HEK293 (cell line): ENCODE measurements around the gene SMIM20.
"Not testable (repeated sequence)": the region's sequence is repeated elsewhere in the genome, so short reads cannot be mapped to it uniquely, and the experiment has no call there.

Source experiments
- CTCF ChIA-PET: fragments of 350-600 bp; formaldehyde crosslinking; extraction: SDS; loops from one replicate; lab custom pipeline; 2021; ENCODE audit warnings: antibody characterized with exemption; lab: Yijun Ruan, JAX
- POLR2A ChIA-PET: fragments of 300-600 bp; formaldehyde crosslinking; extraction: SDS; loops from one replicate; lab custom pipeline; 2020; ENCODE audit warnings: antibody characterized with exemption, inconsistent platforms; lab: Yijun Ruan, JAX
- H3K27ac ChIP-seq: fragments of 200-500 bp; sonication (Bioruptor generic); 2 replicates; pipeline ENCODE4 v1.5.1; 2014; ENCODE audit warnings: low read depth, low read length, control low read depth, inconsistent platforms; ENCODE audit errors: extremely low read depth
- H3K36me3 ChIP-seq, 2 experiments: fragments of 200-500 bp in 1 of 2; sonication (Bioruptor generic) in 1 of 2; 1 replicate in 1 of 2; 2 replicates in 1 of 2; pipeline ENCODE4 v1.5.1; 2014 to 2017; ENCODE audit warnings: inconsistent platforms in 2 of 2, low read length in 2 of 2; ENCODE audit not compliant: control insufficient read depth in 2 of 2, insufficient read depth in 1 of 2
- H3K4me1 ChIP-seq: fragments of 200-500 bp; sonication (Bioruptor generic); 2 replicates; pipeline ENCODE4 v1.5.1; 2014; ENCODE audit warnings: mild to moderate bottlenecking, low read length, inconsistent platforms; ENCODE audit not compliant: control insufficient read depth, insufficient read depth
- H3K4me3 ChIP-seq: 2 replicates; pipeline ENCODE4 v1.5.1; 2011; ENCODE audit warnings: low read depth, mild to moderate bottlenecking, control low read depth, low read length, moderate library complexity
- H3K9me3 ChIP-seq: fragments of 200-500 bp; sonication (Bioruptor generic); 2 replicates; pipeline ENCODE4 v1.5.1; 2014; ENCODE audit warnings: low read depth, low read length, inconsistent platforms; ENCODE audit not compliant: control insufficient read depth, insufficient read depth
- ATF2 ChIP-seq: fragments of 450-650 bp; formaldehyde crosslinking; IDR thresholded peaks from 2 replicates; pipeline ENCODE4 v1.5.1; 2016; ENCODE audit warnings: missing biosample characterization, missing genetic modification characterization, low read depth
- EGR2 ChIP-seq: fragments of 450-650 bp; formaldehyde crosslinking; IDR thresholded peaks from 2 replicates; pipeline ENCODE4 v1.5.1; 2016; ENCODE audit warnings: low read depth, missing biosample characterization, missing genetic modification characterization
- ELK4 ChIP-seq: IDR thresholded peaks from 2 replicates; pipeline ENCODE4 v1.6.1; 2011; ENCODE audit warnings: mild to moderate bottlenecking, low read depth, low read length, borderline replicate concordance
- FEZF1 ChIP-seq: fragments of 450-650 bp; formaldehyde crosslinking; IDR thresholded peaks from 2 replicates; pipeline ENCODE4 v1.5.1; 2016; ENCODE audit warnings: missing biosample characterization, missing genetic modification characterization
- HOXA7 ChIP-seq: sonication (generic); formaldehyde crosslinking; IDR thresholded peaks from 2 replicates; pipeline ENCODE4 v1.8.1; 2022; ENCODE audit warnings: missing genetic modification reagents, borderline replicate concordance
- MZF1 ChIP-seq: fragments of 450-650 bp; formaldehyde crosslinking; IDR thresholded peaks from 2 replicates; pipeline ENCODE4 v1.5.1; 2017; ENCODE audit warnings: missing biosample characterization, missing genetic modification characterization, borderline replicate concordance
- PBX3 ChIP-seq: sonication (generic); formaldehyde crosslinking; IDR thresholded peaks from 2 replicates; pipeline ENCODE4 v1.8.1; 2022; ENCODE audit warnings: mild to moderate bottlenecking, moderate library complexity, missing genetic modification reagents
- SP7 ChIP-seq: fragments of 450-650 bp; formaldehyde crosslinking; IDR thresholded peaks from 2 replicates; pipeline ENCODE4 v1.5.1; 2016; ENCODE audit warnings: missing biosample characterization, missing genetic modification characterization
- ZBTB17 ChIP-seq: fragments of 450-650 bp; formaldehyde crosslinking; IDR thresholded peaks from 2 replicates; pipeline ENCODE4 v1.5.1; 2016; ENCODE audit warnings: missing biosample characterization, missing genetic modification characterization
- ZBTB26 ChIP-seq: fragments of 450-650 bp; formaldehyde crosslinking; optimal IDR thresholded peaks from 2 replicates; pipeline ENCODE3; 2016; ENCODE audit warnings: missing biosample characterization, mild to moderate bottlenecking, missing genetic modification characterization
- ZNF148 ChIP-seq: fragments of 450-650 bp; formaldehyde crosslinking; IDR thresholded peaks from 2 replicates; pipeline ENCODE4 v1.5.0; 2017; ENCODE audit warnings: missing biosample characterization, missing genetic modification characterization, borderline replicate concordance
- ZNF16 ChIP-seq: fragments of 450-650 bp; formaldehyde crosslinking; IDR thresholded peaks from 2 replicates; pipeline ENCODE4 v1.5.1; 2016; ENCODE audit warnings: low read depth, missing biosample characterization, missing genetic modification characterization
- ZNF202 ChIP-seq: fragments of 450-650 bp; formaldehyde crosslinking; IDR thresholded peaks from 2 replicates; pipeline ENCODE4 v1.5.1; 2016; ENCODE audit warnings: missing biosample characterization, missing genetic modification characterization, borderline replicate concordance
- ZNF221 ChIP-seq: fragments of 450-650 bp; formaldehyde crosslinking; IDR thresholded peaks from 2 replicates; pipeline ENCODE4 v1.5.1; 2017; ENCODE audit warnings: missing biosample characterization, missing genetic modification characterization, borderline replicate concordance
- ZNF335 ChIP-seq: fragments of 450-650 bp; formaldehyde crosslinking; conservative IDR thresholded peaks from 2 replicates; pipeline ENCODE4 v1.5.1; 2016; ENCODE audit warnings: missing biosample characterization, missing genetic modification characterization
- ZNF366 ChIP-seq: fragments of 450-650 bp; formaldehyde crosslinking; conservative IDR thresholded peaks from 2 replicates; pipeline ENCODE4 v1.5.1; 2016; ENCODE audit warnings: missing biosample characterization, missing genetic modification characterization
- ZNF404 ChIP-seq: fragments of 450-650 bp; formaldehyde crosslinking; IDR thresholded peaks from 2 replicates; pipeline ENCODE4 v1.5.1; 2017; ENCODE audit warnings: missing biosample characterization, missing genetic modification characterization
- ZNF513 ChIP-seq: fragments of 450-650 bp; IDR thresholded peaks from 2 replicates; pipeline ENCODE4 v1.5.1; 2018; ENCODE audit warnings: missing biosample characterization, missing genetic modification characterization
- ZNF585B ChIP-seq: fragments of 450-650 bp; formaldehyde crosslinking; IDR thresholded peaks from 2 replicates; pipeline ENCODE4 v1.5.1; 2016; ENCODE audit warnings: missing biosample characterization, missing genetic modification characterization
- ZNF621 ChIP-seq: fragments of 450-650 bp; formaldehyde crosslinking; IDR thresholded peaks from 2 replicates; pipeline ENCODE4 v1.5.1; 2017; ENCODE audit warnings: missing biosample characterization, missing genetic modification characterization
- ZNF629 ChIP-seq: fragments of 450-650 bp; formaldehyde crosslinking; IDR thresholded peaks from 2 replicates; pipeline ENCODE4 v1.5.1; 2017; ENCODE audit warnings: missing biosample characterization, missing genetic modification characterization
- ZNF645 ChIP-seq: fragments of 450-650 bp; formaldehyde crosslinking; IDR thresholded peaks from 2 replicates; pipeline ENCODE4; 2016; ENCODE audit warnings: missing biosample characterization, missing genetic modification characterization
- ZNF747 ChIP-seq: fragments of 450-650 bp; formaldehyde crosslinking; IDR thresholded peaks from 2 replicates; pipeline ENCODE4 v1.5.1; 2016; ENCODE audit warnings: missing biosample characterization, missing genetic modification characterization
- ZNF830 ChIP-seq: fragments of 450-650 bp; IDR thresholded peaks from 2 replicates; pipeline ENCODE4 v1.5.0; 2018; ENCODE audit warnings: missing biosample characterization, missing genetic modification characterization, low read depth, mild to moderate bottlenecking, moderate library complexity

SMIM20 gene

GRCh38 chr4:25865586-25865985 lies 48.4 kb upstream of the SMIM20 start (continued):
- TF ChIP-seq ZNF404 (tag by site-specific recombination) (no peak), PBX3 (CRISPR knock-in tag) (no peak), ZNF585B (tag by site-specific recombination) (no peak), SP7 (tag by site-specific recombination) (0 out of 2 replicates have a peak, but pooled peaks have one; percentile 40), ZNF629 (no peak), MZF1 (tag by site-specific recombination) (no peak), ZNF221 (tag by site-specific recombination) (no peak), FEZF1 (tag by site-specific recombination) (no peak), HOXA7 (CRISPR knock-in tag) (no peak), ZNF645 (tag by site-specific recombination) (no peak), ZNF148 (tag by site-specific recombination) (no peak), ATF2 (tag by site-specific recombination) (no peak), ELK4 (no peak), ZBTB17 (tag by site-specific recombination) (0 out of 2 replicates have a peak, but pooled peaks have one; percentile 15), ZNF621 (tag by site-specific recombination) (no peak), ZNF16 (tag by site-specific recombination) (no peak), EGR2 (tag by site-specific recombination) (no peak), ZNF747 (tag by site-specific recombination) (no peak), ZNF830 (tag by site-specific recombination) (no peak), ZNF513 (tag by site-specific recombination) (no peak), ZBTB26 (no peak), ZNF366 (tag by site-specific recombination) (peak; percentile 64), ZNF202 (tag by site-specific recombination) (no peak), ZNF335 (tag by site-specific recombination) (no peak)

- H3K27ac ChIP-seq, H3K4me1 ChIP-seq, H3K9me3 ChIP-seq, POLR2A ChIA-PET, H3K4me3 ChIP-seq, CTCF ChIA-PET, H3K36me3 ChIP-seq: not testable (repeated sequence)
Measured at GRCh38 chr4:25866401-25866800, 47.6 kb upstream of the SMIM20 start.
